GM18499 (cell line): ENCODE measurements around the gene RIN3.
"Not testable (repeated sequence)": the region's sequence is repeated elsewhere in the genome, so short reads cannot be mapped to it uniquely, and the experiment has no call there.

Source experiments
- ATAC-seq: cut with Tn5 transposase; IDR thresholded peaks from one replicate; pipeline ENCODE4 v1.9.1; 2021; ENCODE audit warnings: moderate number of reproducible peaks; ENCODE audit not compliant: insufficient read depth, unreplicated experiment

Gene RIN3

GRCh38 chr14:92524602-92525185 is 11.1 kb downstream of the RIN3 start:
- no peak for ATAC-seq

GRCh38 chr14:92525322-92526095 is 11.9 kb downstream of the RIN3 start:
- no peak for ATAC-seq

- no peak for ATAC-seq
These were observed 14.1 kb downstream of the RIN3 start for GRCh38 chr14:92527721-92528120.

GRCh38 chr14:92528486-92529100 is 15.0 kb downstream of the RIN3 start:
- no peak for ATAC-seq

- no peak for ATAC-seq
These were observed 16.3 kb downstream of the RIN3 start for GRCh38 chr14:92529903-92530302.

- no peak for ATAC-seq
These were observed 17.7 kb downstream of the RIN3 start for GRCh38 chr14:92531106-92531873.

GRCh38 chr14:92532490-92533163 is 19.0 kb downstream of the RIN3 start:
- ATAC-seq = no peak

GRCh38 chr14:92534932-92535643 is 21.5 kb downstream of the RIN3 start:
- no peak for ATAC-seq

GRCh38 chr14:92536231-92536630 is 22.6 kb downstream of the RIN3 start:
- not testable (repeated sequence) for ATAC-seq

- no peak for ATAC-seq
These were observed 24.9 kb downstream of the RIN3 start for GRCh38 chr14:92538412-92538985.

- no peak for ATAC-seq
These were observed 25.8 kb downstream of the RIN3 start for GRCh38 chr14:92539419-92539818.

GRCh38 chr14:92539875-92540274 is 26.3 kb downstream of the RIN3 start:
- ATAC-seq = no peak

GRCh38 chr14:92540472-92541048 is 27.0 kb downstream of the RIN3 start:
- no peak for ATAC-seq

GRCh38 chr14:92542766-92543554 is 29.4 kb downstream of the RIN3 start:
- ATAC-seq = no peak

- no peak for ATAC-seq
These were observed 30.6 kb downstream of the RIN3 start for GRCh38 chr14:92544051-92544720.

- ATAC-seq = no peak
These were observed 32.9 kb downstream of the RIN3 start for GRCh38 chr14:92546347-92547053.
